Esophagus muscularis mucosa (tissue), 3 donors: ENCODE data around the gene CEP57.

Experiments
- CTCF ChIP-seq, 3 experiments: fragments of 200-600 bp in 2 of 3; fragments of 450-650 bp in 1 of 3; sonication (generic) in 2 of 3; IDR thresholded peaks; one replicate each; pipeline ENCODE4 v1.5.1; 2017 to 2019; ENCODE audit warnings: antibody characterized with exemption in 3 of 3, mild to moderate bottlenecking in 2 of 3, moderate library complexity in 1 of 3
- EP300 ChIP-seq: sonication (generic); formaldehyde crosslinking; IDR thresholded peaks from one replicate; pipeline ENCODE4 v1.6.1; 2017; ENCODE audit warnings: antibody characterized with exemption

- no peak for TF ChIP-seq CTCF (IDR thresholded peaks at IDR 0.05)
- TF ChIP-seq EP300, result no peak
Observed at GRCh38 chr11:95767498-95767897, 22.8 kb upstream of the CEP57 start.
